Neuronal stem cell (in vitro differentiated cells): ENCODE data around the gene DUXB.

Source experiments
- DNase-seq: peaks from one replicate; pipeline ENCODE4 v3.0.0-alpha.2; 2013; ENCODE audit warnings: low spot score
- H2AFZ ChIP-seq: one replicate; pipeline ENCODE4 v1.6.1; 2013; ENCODE audit warnings: mild to moderate bottlenecking, low read length, inconsistent platforms
- H2AK5ac ChIP-seq: 2 replicates; pipeline ENCODE4 v1.6.1; 2013; ENCODE audit warnings: low read depth, mild to moderate bottlenecking, inconsistent platforms, low read length, moderate library complexity, mixed read lengths
- H2BK120ac ChIP-seq: 2 replicates; pipeline ENCODE4 v1.6.1; 2013; ENCODE audit warnings: low read depth, mild to moderate bottlenecking, inconsistent platforms, low read length, moderate library complexity, mixed read lengths
- H2BK12ac ChIP-seq: one replicate; pipeline ENCODE4 v1.6.1; 2013; ENCODE audit warnings: low read length, inconsistent platforms
- H2BK15ac ChIP-seq: 2 replicates; pipeline ENCODE4 v1.6.1; 2013; ENCODE audit warnings: mild to moderate bottlenecking, low read length, inconsistent platforms, mixed read lengths
- H2BK5ac ChIP-seq: one replicate; pipeline ENCODE4 v1.6.1; 2013; ENCODE audit warnings: inconsistent platforms, mild to moderate bottlenecking, low read length, moderate library complexity
- H3K14ac ChIP-seq: one replicate; pipeline ENCODE4 v1.6.1; 2013; ENCODE audit warnings: low read length, inconsistent platforms
- H3K18ac ChIP-seq: 2 replicates; pipeline ENCODE4 v1.6.1; 2013; ENCODE audit warnings: low read length, inconsistent platforms
- H3K23ac ChIP-seq: 2 replicates; pipeline ENCODE4 v1.6.1; 2013; ENCODE audit warnings: low read depth, mild to moderate bottlenecking, mixed read lengths, low read length, inconsistent platforms; ENCODE audit not compliant: poor library complexity
- H3K27ac ChIP-seq: replicated peaks from 3 replicates; pipeline ENCODE4 v1.5.1; 2013; ENCODE audit warnings: low read length, inconsistent platforms
- H3K27me3 ChIP-seq, 3 experiments: 2 replicates each; pipeline ENCODE4 v1.6.1; 2013; ENCODE audit warnings: low read length in 3 of 3, mild to moderate bottlenecking in 2 of 3, inconsistent platforms in 1 of 3, low read depth in 1 of 3, mixed read lengths in 1 of 3, moderate library complexity in 1 of 3; ENCODE audit not compliant: control insufficient read depth in 3 of 3, insufficient read depth in 3 of 3
- H3K36me3 ChIP-seq, 2 donors: replicated peaks in 1 of 2; 2 replicates each; pipeline ENCODE4 v1.6.1; 2013; ENCODE audit warnings: low read length in 2 of 2; ENCODE audit not compliant: control insufficient read depth in 2 of 2, insufficient read depth in 2 of 2
- H3K4ac ChIP-seq: 2 replicates; pipeline ENCODE4 v1.6.1; 2013; ENCODE audit warnings: inconsistent platforms, mild to moderate bottlenecking, low read length, moderate library complexity
- H3K4me1 ChIP-seq, 2 donors: 1 replicate in 1 of 2; 2 replicates in 1 of 2; pipeline ENCODE4 v1.6.1; 2013; ENCODE audit warnings: low read length in 2 of 2, low read depth in 1 of 2; ENCODE audit not compliant: control insufficient read depth in 2 of 2, insufficient read depth in 1 of 2
- H3K4me2 ChIP-seq: one replicate; pipeline ENCODE4 v1.6.1; 2013; ENCODE audit warnings: mild to moderate bottlenecking, low read length, inconsistent platforms; ENCODE audit not compliant: insufficient read depth, poor library complexity, severe bottlenecking
- H3K4me3 ChIP-seq, 2 donors: 2 replicates each; pipeline ENCODE4 v1.5.1; 2013; ENCODE audit warnings: low read length in 2 of 2, mild to moderate bottlenecking in 2 of 2, inconsistent platforms in 1 of 2, moderate library complexity in 1 of 2
- H3K79me1 ChIP-seq: one replicate; pipeline ENCODE4 v1.6.1; 2013; ENCODE audit warnings: low read depth, mild to moderate bottlenecking, inconsistent platforms, low read length, moderate library complexity
- H3K9ac ChIP-seq: one replicate; pipeline ENCODE4 v1.6.1; 2013; ENCODE audit warnings: mild to moderate bottlenecking, low read depth, low read length, inconsistent platforms; ENCODE audit not compliant: poor library complexity
- H3K9me3 ChIP-seq, 2 donors: replicated peaks in 1 of 2; 2 replicates each; pipeline versions ENCODE3 to v1.6.1; 2013; ENCODE audit warnings: low read length in 2 of 2, mild to moderate bottlenecking in 2 of 2, inconsistent platforms in 1 of 2, low read depth in 1 of 2, mixed read lengths in 1 of 2, moderate library complexity in 1 of 2; ENCODE audit not compliant: control insufficient read depth in 2 of 2, insufficient read depth in 1 of 2
- H4K8ac ChIP-seq: one replicate; pipeline ENCODE4 v1.6.1; 2013; ENCODE audit warnings: low read depth, mild to moderate bottlenecking, inconsistent platforms, low read length, moderate library complexity
- H4K91ac ChIP-seq: one replicate; pipeline ENCODE4 v1.6.1; 2013; ENCODE audit warnings: low read length, low read depth, mild to moderate bottlenecking, inconsistent platforms; ENCODE audit not compliant: poor library complexity
- WGBS, 2 donors: extraction: QIAGEN DNeasy Blood & Tissue Kit; methylation state at CpG; one replicate each; pipeline ENCODE4 v1.1.7; 2013; ENCODE audit warnings: missing lambda C conversion rate in 2 of 2, mixed read lengths in 1 of 2; ENCODE audit not compliant: insufficient read length in 2 of 2, insufficient replicate concordance in 1 of 2; ENCODE audit errors: extremely low coverage in 2 of 2; 5-methylcytosine and 5-hydroxymethylcytosine counted together

DUXB gene

DNA sequence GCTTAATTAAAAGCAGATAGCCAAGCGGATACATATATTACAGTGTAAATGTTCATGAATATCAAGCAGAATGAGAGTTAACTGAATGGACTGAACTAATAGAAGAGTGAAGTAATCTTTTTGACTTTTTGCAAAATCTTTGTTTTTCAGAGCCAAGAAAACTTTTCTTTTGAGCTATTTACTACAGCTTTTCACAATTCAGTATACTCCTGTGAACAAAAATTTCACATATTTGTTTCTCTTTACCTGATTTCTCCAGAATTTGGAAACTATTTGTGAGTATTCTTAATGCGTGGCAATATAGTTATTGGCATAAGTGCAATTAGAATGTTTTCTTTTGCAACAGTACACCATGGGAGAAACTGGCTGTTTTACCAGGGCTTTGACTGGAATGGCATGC lies 9.1 kb upstream of the DUXB start:
- Histone ChIP-seq H3K27ac (no peak overlapping the region), H2BK5ac (no peak overlapping the region), H2BK120ac (no peak overlapping the region), H4K91ac (no peak overlapping the region), H2AFZ (no peak overlapping the region), H3K36me3 (no peaks in the 10 kb centered on the region), H2AK5ac (no peak overlapping the region), H3K27me3 (no peaks in the 10 kb centered on the region), H3K14ac (no peak overlapping the region), H3K4me2 (no peak overlapping the region), H4K8ac (no peak overlapping the region), H3K79me1 (no peaks in the 10 kb centered on the region), H3K9ac (no peak overlapping the region), H3K18ac (no peak overlapping the region), H3K4ac (no peak overlapping the region), H2BK12ac (no peak overlapping the region), H3K4me3 (no peak overlapping the region), H3K4me1 (no peaks in the 10 kb centered on the region), H3K23ac (no peak overlapping the region), H2BK15ac (no peak overlapping the region), H3K9me3 (peaks cover 8 to 12% of the 10 kb centered on the region in 2 donors)
- WGBS, 2 donors: no CpG with 5 or more reads among the region's 2 CpGs
- peak; percentile 9 for DNase-seq

DNA sequence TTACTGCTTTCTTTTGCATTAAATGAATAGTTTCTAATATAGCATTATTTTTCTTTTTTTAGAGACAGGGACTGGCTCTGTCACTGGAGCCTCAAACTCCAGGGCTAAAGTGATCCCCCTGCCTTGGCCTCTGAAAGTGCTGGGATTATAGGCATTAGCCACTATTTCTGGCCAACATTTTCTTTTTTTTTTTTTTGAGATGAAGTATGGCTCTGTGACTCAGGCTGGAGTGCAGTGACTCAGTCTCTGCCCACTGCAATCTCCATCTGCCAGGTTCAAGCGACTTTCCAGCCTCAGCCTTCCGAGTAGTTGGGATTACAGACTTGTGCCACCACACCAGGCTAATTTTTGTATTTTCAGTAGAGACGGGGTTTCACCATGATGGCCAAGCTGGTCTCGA lies 2.0 kb upstream of the DUXB start:
- Histone ChIP-seq H2AK5ac (no peak overlapping the region), H3K4ac (no peak overlapping the region), H3K23ac (no peak overlapping the region), H4K8ac (no peak overlapping the region), H3K4me3 (no peak overlapping the region), H2AFZ (no peak overlapping the region), H4K91ac (no peak overlapping the region), H3K4me2 (no peak overlapping the region), H3K27ac (no peak overlapping the region), H2BK15ac (no peak overlapping the region), H2BK12ac (no peak overlapping the region), H3K27me3 (no peaks in the 10 kb centered on the region), H3K9me3 (no peaks in the 10 kb centered on the region), H3K14ac (no peak overlapping the region), H3K4me1 (no peaks in the 10 kb centered on the region), H3K79me1 (no peaks in the 10 kb centered on the region), H3K36me3 (no peaks in the 10 kb centered on the region), H2BK5ac (no peak overlapping the region), H3K18ac (no peak overlapping the region), H2BK120ac (no peak overlapping the region), H3K9ac (no peak overlapping the region)
- DNase-seq: no peak
- no CpG with 5 or more reads among the region's 4 CpGs for WGBS, 2 donors

DNA sequence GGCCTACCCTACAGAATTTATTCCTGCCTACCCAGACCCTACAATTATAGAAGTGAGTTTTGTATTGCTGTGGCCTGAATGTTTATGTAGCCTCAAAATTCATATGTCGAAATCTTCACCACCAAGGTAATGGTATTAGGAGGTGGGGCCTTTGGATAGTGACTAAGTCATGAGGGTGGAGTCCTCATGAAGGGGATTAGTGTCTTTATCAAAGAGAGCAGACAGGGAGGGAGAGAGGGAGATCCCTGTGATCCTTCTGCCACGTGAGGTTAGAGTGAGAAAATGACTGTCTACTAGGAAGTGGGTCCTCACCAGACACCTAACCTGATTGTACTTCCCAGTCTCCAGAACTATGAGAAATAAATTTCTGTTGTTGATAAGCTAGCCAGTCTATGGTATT lies 981 bp upstream of the DUXB start:
- Histone ChIP-seq H3K4me3 (no peak overlapping the region), H4K8ac (no peak overlapping the region), H2BK15ac (no peak overlapping the region), H3K27ac (no peak overlapping the region), H2BK120ac (no peak overlapping the region), H3K4me1 (no peaks in the 10 kb centered on the region), H2AK5ac (no peak overlapping the region), H3K4ac (no peak overlapping the region), H3K18ac (no peak overlapping the region), H3K9ac (no peak overlapping the region), H3K79me1 (no peaks in the 10 kb centered on the region), H2BK5ac (no peak overlapping the region), H3K14ac (no peak overlapping the region), H4K91ac (no peak overlapping the region), H3K23ac (no peak overlapping the region), H3K9me3 (no peaks in the 10 kb centered on the region), H3K36me3 (no peaks in the 10 kb centered on the region), H3K27me3 (no peaks in the 10 kb centered on the region), H2AFZ (no peak overlapping the region), H2BK12ac (no peak overlapping the region), H3K4me2 (no peak overlapping the region)
- WGBS, 2 donors: no CpG with 5 or more reads among the region's 2 CpGs
- no peak for DNase-seq

DNA sequence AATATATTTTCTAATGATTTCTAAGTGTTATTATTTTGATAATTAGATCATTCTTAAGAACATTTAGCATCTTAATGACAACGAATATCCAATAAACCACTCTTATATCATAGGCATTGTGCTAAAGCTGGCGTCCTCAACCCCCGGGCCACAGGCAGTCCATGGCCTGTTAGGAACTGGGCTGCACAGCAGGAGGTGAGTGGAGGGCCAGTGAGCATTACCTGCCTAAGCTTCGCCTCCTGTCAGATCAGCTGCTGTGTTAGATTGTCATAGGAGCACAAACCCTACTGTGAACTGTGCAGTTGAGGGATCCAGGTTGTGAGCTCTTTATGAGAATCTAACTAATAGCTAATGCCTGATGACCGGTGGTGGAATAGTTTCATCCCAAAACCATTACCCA lies 3.7 kb downstream of the DUXB start:
- no peaks in the 10 kb centered on the region for H3K27me3 ChIP-seq
- no peak overlapping the region for H4K91ac ChIP-seq
- H3K4me1 ChIP-seq: no peaks in the 10 kb centered on the region
- H3K27ac ChIP-seq: no peak overlapping the region
- H2BK5ac ChIP-seq: no peak overlapping the region
- no peak overlapping the region for H3K4ac ChIP-seq
- H3K4me2 ChIP-seq: no peak overlapping the region
- no peak overlapping the region for H3K18ac ChIP-seq
- no peak for DNase-seq
- H4K8ac ChIP-seq: no peak overlapping the region
- H3K79me1 ChIP-seq: no peaks in the 10 kb centered on the region
- no peaks in the 10 kb centered on the region for H3K9me3 ChIP-seq
- no peak overlapping the region for H3K4me3 ChIP-seq
- no peak overlapping the region for H3K23ac ChIP-seq
- no peak overlapping the region for H2AFZ ChIP-seq
- H2BK120ac ChIP-seq: no peak overlapping the region
- no peak overlapping the region for H2BK12ac ChIP-seq
- H2AK5ac ChIP-seq: no peak overlapping the region
- no peak overlapping the region for H2BK15ac ChIP-seq
- H3K14ac ChIP-seq: no peak overlapping the region
- no CpG with 5 or more reads among the region's 5 CpGs for WGBS, 2 donors
- no peaks in the 10 kb centered on the region for H3K36me3 ChIP-seq
- no peak overlapping the region for H3K9ac ChIP-seq
